H1 (cell line): ENCODE results near the gene DPY30.

Experiments
- ATF3 ChIP-seq: IDR thresholded peaks from 2 replicates; pipeline ENCODE4 v1.6.1; 2011; ENCODE audit warnings: low read depth, mild to moderate bottlenecking, low read length; ENCODE audit not compliant: insufficient read depth
- CBX8 ChIP-seq: fragments of 300-800, 300-1000 bp; sonication (generic); IDR thresholded peaks from 2 replicates; pipeline ENCODE4 v1.7.1; 2016; ENCODE audit warnings: low read depth, low read length, borderline replicate concordance
- CHD2 ChIP-seq: IDR thresholded peaks from 2 replicates; pipeline ENCODE4 v1.6.1; 2012; ENCODE audit warnings: low read length, improper control_type of control experiment
- CTCF ChIP-seq, 3 experiments: IDR thresholded peaks; 1 replicate in 2 of 3; 2 replicates in 1 of 3; pipeline versions ENCODE4 v1.5.1 to v1.6.1; 2011; ENCODE audit warnings: low read length in 3 of 3, mild to moderate bottlenecking in 3 of 3, inconsistent platforms in 2 of 3, low read depth in 1 of 3, moderate library complexity in 1 of 3; ENCODE audit not compliant: insufficient read depth in 1 of 3; ENCODE audit errors: control extremely low read depth in 1 of 3
- KDM1A ChIP-seq: fragments of 200-600, 300-600 bp; sonication (generic); IDR thresholded peaks from 2 replicates; pipeline ENCODE4 v1.7.1; 2016; ENCODE audit warnings: mild to moderate bottlenecking, low read length, borderline replicate concordance
- NRF1 ChIP-seq: IDR thresholded peaks from 2 replicates; pipeline ENCODE4 v1.6.1; 2011; ENCODE audit warnings: mild to moderate bottlenecking, low read depth, low read length, improper control_type of control experiment
- POLR2A ChIP-seq, 2 experiments: IDR thresholded peaks; 1 replicate in 1 of 2; 2 replicates in 1 of 2; pipeline ENCODE4 v1.6.1; 2011; ENCODE audit warnings: low read depth in 2 of 2, low read length in 2 of 2, mild to moderate bottlenecking in 2 of 2; ENCODE audit errors: control extremely low read depth in 1 of 2
- POLR2AphosphoS5 ChIP-seq: IDR thresholded peaks from 2 replicates; pipeline ENCODE4 v1.6.1; 2011; ENCODE audit warnings: low read depth, low read length
- RAD21 ChIP-seq, 2 experiments: IDR thresholded peaks in 1 of 2; conservative IDR thresholded peaks in 1 of 2; 2 replicates each; pipeline ENCODE4 v1.6.1; 2011; ENCODE audit warnings: low read depth in 2 of 2, low read length in 2 of 2, improper control_type of control experiment in 1 of 2, inconsistent platforms in 1 of 2, mild to moderate bottlenecking in 1 of 2, moderate library complexity in 1 of 2
- SIN3A ChIP-seq, 2 experiments: IDR thresholded peaks in 1 of 2; conservative IDR thresholded peaks in 1 of 2; 2 replicates each; pipeline ENCODE4 v1.6.1; 2011 to 2012; ENCODE audit warnings: low read length in 2 of 2, improper control_type of control experiment in 1 of 2, low read depth in 1 of 2, mild to moderate bottlenecking in 1 of 2
- SRF ChIP-seq: IDR thresholded peaks from 2 replicates; pipeline ENCODE4 v1.6.1; 2011; ENCODE audit warnings: mild to moderate bottlenecking, low read depth, low read length, moderate library complexity
- YY1 ChIP-seq: IDR thresholded peaks from 2 replicates; pipeline ENCODE4 v1.6.1; 2011; ENCODE audit warnings: low read depth, mild to moderate bottlenecking, low read length

- TF ChIP-seq RAD21 (IDR thresholded peaks at IDR 0.05 in 1 of 2, conservative IDR thresholded peaks at IDR 0.05 in 1 of 2; ENCODE audit: low read depth in 2 of 2, low read length in 2 of 2): no peak; a peak in 1 of 4 replicates
- TF ChIP-seq CTCF (IDR thresholded peaks at IDR 0.05; ENCODE audit: control extremely low read depth in 1 of 3, insufficient read depth in 1 of 3, low read depth in 1 of 3, low read length in 3 of 3): no peak
- no peak for TF ChIP-seq CHD2
- TF ChIP-seq YY1: no peak
- TF ChIP-seq CBX8: no peak
- no peak for TF ChIP-seq POLR2A (IDR thresholded peaks at IDR 0.05; ENCODE audit: control extremely low read depth in 1 of 2, low read depth in 2 of 2, low read length in 2 of 2)
- TF ChIP-seq KDM1A: no peak
- no peak for TF ChIP-seq SRF
- TF ChIP-seq POLR2AphosphoS5: no peak
- TF ChIP-seq SIN3A (conservative IDR thresholded peaks at IDR 0.05 in 1 of 2, IDR thresholded peaks at IDR 0.05 in 1 of 2; ENCODE audit: low read depth in 1 of 2, low read length in 2 of 2): no peak
- no peak for TF ChIP-seq NRF1
- no peak for TF ChIP-seq ATF3
Measured at GRCh38 chr2:31980674-31981356, 58.8 kb downstream of the DPY30 start.
